ENCODE results near the gene GRIFIN. TPM values are rescaled to one million over a fixed set of nuclear protein-coding genes. Genes with fewer than 3 reads are reported as not detected.

GRIFIN gene
- total and polyA plus RNA-seq, 8 donors, result not detected

DNA sequence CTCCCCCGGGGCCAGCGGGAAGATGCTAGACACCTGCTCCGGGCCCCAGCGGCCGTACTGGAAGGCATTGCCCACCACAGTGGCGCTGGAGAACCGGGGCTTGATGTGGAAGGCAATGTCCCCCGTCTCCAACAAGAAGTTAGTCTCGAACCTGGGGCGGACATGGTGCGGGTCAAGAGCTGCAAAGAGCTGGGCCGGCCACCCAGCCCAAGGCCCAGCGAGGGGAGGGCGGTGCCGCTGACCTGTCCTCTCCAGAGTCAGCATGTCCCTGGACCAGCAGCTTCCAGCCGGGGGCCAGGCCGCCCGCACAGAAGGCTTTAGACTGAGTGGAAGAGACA, 551 bp downstream of the GRIFIN start:
- no peak for FAIRE-seq
- intact Hi-C loops (cut with DNase I), result loop anchor here in 1 of 3 donors (10.0 kb wide), 1 partner anchor 209 kb away; the partner anchor contains the start of gene AMZ1

GRCh38 chr7:2474813-2475677, 1.2 kb downstream of the GRIFIN start:
- intact Hi-C loops (cut with DNase I), result loop anchor here in 1 of 3 donors (10.0 kb wide), 1 partner anchor 210 kb away; the partner anchor contains the start of gene AMZ1
- Histone ChIP-seq H3K4me1 (peaks cover 7 to 16% (median 12%) of the 10 kb centered on the region in 3 donors), H3K27me3 (no peaks in the 10 kb centered on the region), H3K27ac (no peak overlapping the region), H3K4me3 (no peak overlapping the region), H3K9me3 (no peaks in the 10 kb centered on the region), H3K36me3 (no peaks in the 10 kb centered on the region)
- FAIRE-seq (no peak), ATAC-seq (peak in 2 of 4 donors; percentile 13 to 30), DNase-seq (peak in 3 of 6 donors; percentile 52 to 77 (median 70))
- 62 to 68% methylated on average over 27 to 28 of the region's 28 CpGs for WGBS, 2 donors
- TF ChIP-seq CTCF (IDR thresholded peaks at IDR 0.05), result no peak

More for the DNA sequence above, 551 bp downstream of the GRIFIN start:
- ATAC-seq (no peak), DNase-seq (peak in 1 of 6 donors; percentile 59)
- H3K27ac ChIP-seq, result no peak overlapping the region
- no peak overlapping the region for H3K4me3 ChIP-seq
- WGBS, 2 donors, result 87 to 92% methylated on average over 13 to 18 of the region's 18 CpGs
- H3K9me3 ChIP-seq, result no peaks in the 10 kb centered on the region
- peaks cover 7 to 16% (median 12%) of the 10 kb centered on the region in 3 donors for H3K4me1 ChIP-seq
- TF ChIP-seq CTCF (IDR thresholded peaks at IDR 0.05), result no peak
- no peaks in the 10 kb centered on the region for H3K36me3 ChIP-seq
- H3K27me3 ChIP-seq, result no peaks in the 10 kb centered on the region

GRCh38 chr7:2474224-2474623, 2.0 kb downstream of the GRIFIN start:
- H3K27me3 ChIP-seq, result no peaks in the 10 kb centered on the region
- FAIRE-seq (no peak), ATAC-seq (no peak), DNase-seq (peak in 1 of 6 donors; percentile 56)
- H3K27ac ChIP-seq, result no peak overlapping the region
- intact Hi-C loops (cut with DNase I), result loop anchor here in 1 of 3 donors (10.0 kb wide), 1 partner anchor 211 kb away; the partner anchor contains the start of gene AMZ1
- peaks cover 7 to 16% (median 12%) of the 10 kb centered on the region in 3 donors for H3K4me1 ChIP-seq
- H3K4me3 ChIP-seq, result no peak overlapping the region
- WGBS, 2 donors, result 78 to 87% methylated on average over 15 of the region's 15 CpGs
- H3K9me3 ChIP-seq, result no peaks in the 10 kb centered on the region
- no peaks in the 10 kb centered on the region for H3K36me3 ChIP-seq
- no peak for TF ChIP-seq CTCF (IDR thresholded peaks at IDR 0.05)

GRCh38 chr7:2473496-2474180, 2.6 kb downstream of the GRIFIN start:
- no peaks in the 10 kb centered on the region for H3K9me3 ChIP-seq
- intact Hi-C loops (cut with DNase I), result loop anchor here in 1 of 3 donors (10.0 kb wide), 1 partner anchor 211 kb away; the partner anchor contains the start of gene AMZ1
- H3K36me3 ChIP-seq, result no peaks in the 10 kb centered on the region
- DNase-seq, result no peak
- no peak for FAIRE-seq
- TF ChIP-seq CTCF (IDR thresholded peaks at IDR 0.05), result no peak
- no peaks in the 10 kb centered on the region for H3K27me3 ChIP-seq
- ATAC-seq, result no peak
- no peak overlapping the region for H3K27ac ChIP-seq
- 80 to 84% methylated on average over 12 of the region's 12 CpGs for WGBS, 2 donors
- H3K4me1 ChIP-seq, result peaks cover 7 to 13% (median 10%) of the 10 kb centered on the region in 3 donors
- no peak overlapping the region for H3K4me3 ChIP-seq
